Thyroid gland (tissue), 4 donors: ENCODE measurements around the gene ROBO2.

Source experiments
- CTCF ChIP-seq, 6 experiments: fragments of 200-600 bp in 3 of 6; fragments of 450-650 bp in 3 of 6; sonication (generic) in 3 of 6; IDR thresholded peaks; one replicate each; pipeline ENCODE4 v1.5.1; 2016 to 2019; ENCODE audit warnings: antibody characterized with exemption in 6 of 6, mild to moderate bottlenecking in 2 of 6, inconsistent platforms in 1 of 6, moderate library complexity in 1 of 6
- POLR2A ChIP-seq, 2 donors: fragments of 450-650 bp; IDR thresholded peaks; one replicate each; pipeline ENCODE4 v1.6.1; 2017; ENCODE audit warnings: antibody characterized with exemption in 2 of 2, mild to moderate bottlenecking in 2 of 2, moderate library complexity in 1 of 2

DNA sequence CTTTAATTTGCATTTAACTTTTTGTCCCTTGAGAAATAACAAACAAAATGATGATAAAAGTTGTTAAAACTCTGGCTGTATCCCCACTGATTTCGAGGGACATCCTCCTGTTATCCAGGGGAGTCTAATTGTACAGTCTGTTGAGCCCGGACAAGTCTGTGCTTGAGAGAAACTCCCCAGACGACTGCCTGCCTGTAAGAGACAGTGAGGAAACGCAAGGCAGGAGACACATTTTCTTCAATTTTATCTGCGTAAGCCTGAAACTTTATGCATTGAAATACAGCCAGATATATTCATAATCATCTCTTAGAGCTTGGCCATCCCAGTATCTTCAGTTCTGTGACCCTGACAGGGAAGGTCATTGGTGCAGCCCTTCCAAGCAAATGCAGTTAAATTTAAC is 97.7 kb downstream of the ROBO2 start:
- TF ChIP-seq CTCF (IDR thresholded peaks at IDR 0.05) (no peak), POLR2A (IDR thresholded peaks at IDR 0.05) (no peak)
